Stimulated activated CD8-positive, alpha-beta memory T cell treated with anti-CD3 and anti-CD28 coated beads, Interleukin-4, amount 100 ng/mL, for 1 hour (primary cell): ENCODE measurements around the gene NAA38.

Experiments
- DNase-seq, 2 donors: peaks; one replicate each; pipeline ENCODE4 v3.0.0-alpha.2; 2020; ENCODE audit warnings: low read depth in 2 of 2, low spot score in 1 of 2

Gene NAA38

GRCh38 chr17:7841396-7841914 is 15.9 kb downstream of the NAA38 start:
- DNase-seq = peak; percentile 87 to 90

- DNase-seq = no peak
Measured at GRCh38 chr17:7840875-7841274, 16.5 kb downstream of the NAA38 start.

GRCh38 chr17:7840441-7840840 is 16.9 kb downstream of the NAA38 start:
- no peak for DNase-seq

GRCh38 chr17:7839876-7840261 is 17.5 kb downstream of the NAA38 start:
- DNase-seq = no peak

GRCh38 chr17:7839190-7839875 is 18.0 kb downstream of the NAA38 start:
- no peak for DNase-seq

GRCh38 chr17:7838090-7839075 is 19.0 kb downstream of the NAA38 start:
- DNase-seq = no peak

- DNase-seq = no peak
Measured at GRCh38 chr17:7837408-7838088, 19.8 kb downstream of the NAA38 start.

- no peak for DNase-seq
Measured at GRCh38 chr17:7836596-7837407, 20.6 kb downstream of the NAA38 start.

- DNase-seq = no peak
Measured at GRCh38 chr17:7835814-7836595, 21.4 kb downstream of the NAA38 start.

- DNase-seq = peak in 1 of 2 donors; percentile 71
Measured at GRCh38 chr17:7834957-7835813, 22.2 kb downstream of the NAA38 start.

GRCh38 chr17:7834542-7834956 is 22.8 kb downstream of the NAA38 start:
- no peak for DNase-seq

GRCh38 chr17:7833795-7834541 is 23.4 kb downstream of the NAA38 start, which contains the start of gene KDM6B:
Gene KDM6B, plus strand, starts transcription at chr17:7834217. Its CDS starts 11,338 bp downstream, at chr17:7845555.
- peak; percentile 67 to 71 for DNase-seq

- DNase-seq = no peak
Measured at GRCh38 chr17:7833011-7833794, 24.2 kb downstream of the NAA38 start.

- DNase-seq = no peak
Measured at GRCh38 chr17:7832431-7832830, 24.9 kb downstream of the NAA38 start.

GRCh38 chr17:7831233-7831632 is 26.1 kb downstream of the NAA38 start:
- DNase-seq = no peak

GRCh38 chr17:7830616-7831015 is 26.7 kb downstream of the NAA38 start:
- DNase-seq = no peak
